SIG-M5 treated with dmso at 0.1 percent for 504 hours (cell line): ENCODE measurements around the gene PROK1.

ENCODE experiments used
- DNase-seq: peaks from one replicate; lab custom pipeline; 2025; ENCODE audit not compliant: unreplicated experiment; lab: John Stamatoyannopoulos, UW

Gene PROK1

GRCh38 chr1:110487726-110488125, 36.8 kb downstream of the PROK1 start:
- no peak for DNase-seq

- no peak for DNase-seq
These were observed 37.2 kb downstream of the PROK1 start for GRCh38 chr1:110488161-110488560.

- DNase-seq = no peak
These were observed 37.9 kb downstream of the PROK1 start for GRCh38 chr1:110488867-110489266.

GRCh38 chr1:110489406-110489805, 38.5 kb downstream of the PROK1 start:
- DNase-seq = no peak

GRCh38 chr1:110489973-110490542, 39.1 kb downstream of the PROK1 start:
- DNase-seq = no peak

GRCh38 chr1:110490791-110491451, 40.0 kb downstream of the PROK1 start:
- no peak for DNase-seq

GRCh38 chr1:110492573-110492972, 41.6 kb downstream of the PROK1 start:
- DNase-seq = no peak

GRCh38 chr1:110493059-110493699, 42.2 kb downstream of the PROK1 start:
- DNase-seq = no peak

- no peak for DNase-seq
These were observed 43.1 kb downstream of the PROK1 start for GRCh38 chr1:110494036-110494435.

- no peak for DNase-seq
These were observed 43.8 kb downstream of the PROK1 start for GRCh38 chr1:110494522-110495406.

GRCh38 chr1:110495926-110496600, 45.1 kb downstream of the PROK1 start:
- peak; percentile 66 for DNase-seq

GRCh38 chr1:110498270-110498669, 47.3 kb downstream of the PROK1 start:
- DNase-seq = no peak

GRCh38 chr1:110501488-110502132, 50.7 kb downstream of the PROK1 start:
- DNase-seq = no peak

- DNase-seq = peak; percentile 79
These were observed 51.6 kb downstream of the PROK1 start for GRCh38 chr1:110502402-110503151.

- no peak for DNase-seq
These were observed 52.5 kb downstream of the PROK1 start for GRCh38 chr1:110503471-110503870.

- no peak for DNase-seq
These were observed 53.3 kb downstream of the PROK1 start for GRCh38 chr1:110504226-110504625.

GRCh38 chr1:110505596-110505995, 54.6 kb downstream of the PROK1 start:
- DNase-seq = no peak

- DNase-seq = no peak
These were observed 55.6 kb downstream of the PROK1 start for GRCh38 chr1:110506541-110506940.
